ENCODE measurements around the gene MRPL36. TPM values are rescaled to one million over a fixed set of nuclear protein-coding genes. Genes with fewer than 3 reads are reported as not detected.

Gene MRPL36
- total RNA-seq, 1 experiment from 2014 or later, result 61.2 TPM

- TF ChIP-seq FOXK1 (CRISPR knock-in tag; IDR thresholded peaks at IDR 0.05) (no peak), ZNF671 (CRISPR knock-in tag; IDR thresholded peaks at IDR 0.05) (no peak), CREB1 (CRISPR knock-in tag; IDR thresholded peaks at IDR 0.05) (no peak)
These were observed 31.2 kb downstream of the MRPL36 start (continued) for GRCh38 chr5:1768283-1769000.

DNA sequence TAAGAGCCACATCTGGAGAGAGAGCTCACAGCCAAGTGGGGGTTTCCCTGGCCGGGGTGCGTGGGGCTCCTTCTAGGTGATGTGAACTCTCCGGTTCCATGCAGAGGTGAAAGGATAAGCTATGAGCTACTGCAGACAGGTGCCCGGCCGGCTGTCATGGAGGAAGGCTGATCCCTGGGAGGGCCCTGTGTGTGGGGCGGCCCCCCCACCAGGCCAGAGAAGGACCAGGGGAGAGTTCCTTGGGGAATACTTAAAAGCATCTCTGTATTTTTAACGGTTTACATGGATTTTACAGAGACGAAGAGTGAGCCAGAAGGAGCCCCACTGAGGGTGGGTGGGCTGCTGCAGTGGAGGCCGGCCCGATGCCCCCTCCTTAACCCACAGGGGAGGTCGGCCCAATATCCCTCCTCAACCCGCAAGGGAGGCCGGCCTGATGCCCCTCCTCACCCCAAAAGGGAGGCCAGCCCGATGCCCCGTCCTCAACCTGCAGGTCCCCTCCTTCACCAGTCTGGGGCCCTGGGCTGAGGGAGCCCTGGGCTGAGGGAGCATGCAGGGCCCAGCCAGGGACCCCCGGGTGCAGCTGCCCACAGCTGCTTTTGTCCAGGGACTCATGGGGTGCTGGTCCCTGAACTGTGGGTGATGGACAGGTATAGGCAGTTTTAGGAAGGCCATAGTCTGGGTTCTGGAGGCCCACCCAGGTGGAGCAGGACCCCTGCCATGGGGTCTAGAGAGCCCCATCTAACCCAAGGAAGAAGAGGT, 31.9 kb downstream of the MRPL36 start:
- ATAC-seq (no peak), DNase-seq (ENCODE audit: low spot score) (no peak)
- ChIA-PET CTCF (no interaction called here), POLR2A (no interaction called here)
- Mint-ChIP-seq H3K27ac (no peak overlapping the region), H3K27me3 (ENCODE audit: low read depth) (no peaks in the 10 kb centered on the region), H3K4me1 (peaks cover 11% of the 10 kb centered on the region), H3K36me3 (no peaks in the 10 kb centered on the region), H3K9me3 (no peaks in the 10 kb centered on the region), H3K4me3 (no peak overlapping the region)
- TF ChIP-seq PREB (CRISPR knock-in tag; IDR thresholded peaks at IDR 0.05; ENCODE audit: borderline replicate concordance) (no peak), CDX4 (CRISPR knock-in tag; IDR thresholded peaks at IDR 0.05; ENCODE audit: borderline replicate concordance) (no peak), NFE2L1 (CRISPR knock-in tag; IDR thresholded peaks at IDR 0.05) (no peak), ZNF138 (CRISPR knock-in tag; conservative IDR thresholded peaks at IDR 0.05) (no peak), NR2C2 (CRISPR knock-in tag; IDR thresholded peaks at IDR 0.05) (no peak), RORB (CRISPR knock-in tag; IDR thresholded peaks at IDR 0.05) (no peak), USF2 (CRISPR knock-in tag; IDR thresholded peaks at IDR 0.05) (no peak), NR3C1 (CRISPR knock-in tag; conservative IDR thresholded peaks at IDR 0.05; ENCODE audit: low read depth) (no peak), JAZF1 (CRISPR knock-in tag; IDR thresholded peaks at IDR 0.05) (no peak), SMAD3 (CRISPR knock-in tag; IDR thresholded peaks at IDR 0.05; ENCODE audit: borderline replicate concordance) (no peak), TCF7 (CRISPR knock-in tag; IDR thresholded peaks at IDR 0.05; ENCODE audit: low read depth) (no peak), ZNF263 (CRISPR knock-in tag; IDR thresholded peaks at IDR 0.05; ENCODE audit: low read depth) (no peak), GRHL2 (CRISPR knock-in tag; IDR thresholded peaks at IDR 0.05; ENCODE audit: insufficient replicate concordance, severe bottlenecking) (no peak), ZNF416 (CRISPR knock-in tag; IDR thresholded peaks at IDR 0.05) (no peak), IRF2 (CRISPR knock-in tag; IDR thresholded peaks at IDR 0.05; ENCODE audit: borderline replicate concordance, low read depth) (no peak), ZNF532 (CRISPR knock-in tag; IDR thresholded peaks at IDR 0.05; ENCODE audit: borderline replicate concordance) (no peak), MYBL2 (CRISPR knock-in tag; IDR thresholded peaks at IDR 0.05) (no peak), NFATC4 (CRISPR knock-in tag; IDR thresholded peaks at IDR 0.05) (no peak)
- TF ChIP-seq, protein P1, sequence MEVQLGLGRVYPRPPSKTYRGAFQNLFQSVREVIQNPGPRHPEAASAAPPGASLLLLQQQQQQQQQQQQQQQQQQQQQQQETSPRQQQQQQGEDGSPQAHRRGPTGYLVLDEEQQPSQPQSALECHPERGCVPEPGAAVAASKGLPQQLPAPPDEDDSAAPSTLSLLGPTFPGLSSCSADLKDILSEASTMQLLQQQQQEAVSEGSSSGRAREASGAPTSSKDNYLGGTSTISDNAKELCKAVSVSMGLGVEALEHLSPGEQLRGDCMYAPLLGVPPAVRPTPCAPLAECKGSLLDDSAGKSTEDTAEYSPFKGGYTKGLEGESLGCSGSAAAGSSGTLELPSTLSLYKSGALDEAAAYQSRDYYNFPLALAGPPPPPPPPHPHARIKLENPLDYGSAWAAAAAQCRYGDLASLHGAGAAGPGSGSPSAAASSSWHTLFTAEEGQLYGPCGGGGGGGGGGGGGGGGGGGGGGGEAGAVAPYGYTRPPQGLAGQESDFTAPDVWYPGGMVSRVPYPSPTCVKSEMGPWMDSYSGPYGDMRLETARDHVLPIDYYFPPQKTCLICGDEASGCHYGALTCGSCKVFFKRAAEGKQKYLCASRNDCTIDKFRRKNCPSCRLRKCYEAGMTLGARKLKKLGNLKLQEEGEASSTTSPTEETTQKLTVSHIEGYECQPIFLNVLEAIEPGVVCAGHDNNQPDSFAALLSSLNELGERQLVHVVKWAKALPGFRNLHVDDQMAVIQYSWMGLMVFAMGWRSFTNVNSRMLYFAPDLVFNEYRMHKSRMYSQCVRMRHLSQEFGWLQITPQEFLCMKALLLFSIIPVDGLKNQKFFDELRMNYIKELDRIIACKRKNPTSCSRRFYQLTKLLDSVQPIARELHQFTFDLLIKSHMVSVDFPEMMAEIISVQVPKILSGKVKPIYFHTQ (CRISPR knock-in tag; IDR thresholded peaks at IDR 0.05), result no peak
